NK-92 treated with Interleukin-12 subunit alpha and Interleukin-12 subunit beta, amount 100 ng/mL, for 24 hours (cell line): ENCODE measurements around the gene DEPP1.

Experiments used
- DNase-seq: peaks from one replicate; lab custom pipeline; 2025; lab: John Stamatoyannopoulos, UW

Gene DEPP1

GRCh38 chr10:44993922-44994751, 15.5 kb upstream of the DEPP1 start:
- DNase-seq, result no peak

- no peak for DNase-seq
Observed at GRCh38 chr10:44993226-44993921, 14.8 kb upstream of the DEPP1 start.

GRCh38 chr10:44992732-44993225, 14.2 kb upstream of the DEPP1 start:
- no peak for DNase-seq

- no peak for DNase-seq
Observed at GRCh38 chr10:44992070-44992731, 13.6 kb upstream of the DEPP1 start.

- no peak for DNase-seq
Observed at GRCh38 chr10:44991571-44991970, 13.0 kb upstream of the DEPP1 start.

GRCh38 chr10:44990965-44991364, 12.4 kb upstream of the DEPP1 start:
- DNase-seq, result no peak

- DNase-seq, result no peak
Observed at GRCh38 chr10:44990302-44990655, 11.7 kb upstream of the DEPP1 start.

- DNase-seq, result no peak
Observed at GRCh38 chr10:44989597-44990301, 11.1 kb upstream of the DEPP1 start.

- no peak for DNase-seq
Observed at GRCh38 chr10:44988957-44989585, 10.5 kb upstream of the DEPP1 start.

GRCh38 chr10:44986670-44987069, 8.1 kb upstream of the DEPP1 start:
- DNase-seq, result no peak

GRCh38 chr10:44986179-44986578, 7.6 kb upstream of the DEPP1 start:
- DNase-seq, result no peak

GRCh38 chr10:44985175-44985681, 6.6 kb upstream of the DEPP1 start:
- no peak for DNase-seq

GRCh38 chr10:44984671-44985101, 6.1 kb upstream of the DEPP1 start:
- no peak for DNase-seq

GRCh38 chr10:44983895-44984278, 5.3 kb upstream of the DEPP1 start:
- no peak for DNase-seq

- no peak for DNase-seq
Observed at GRCh38 chr10:44983066-44983894, 4.7 kb upstream of the DEPP1 start.

- no peak for DNase-seq
Observed at GRCh38 chr10:44982496-44982895, 3.9 kb upstream of the DEPP1 start.

- no peak for DNase-seq
Observed at GRCh38 chr10:44982114-44982460, 3.5 kb upstream of the DEPP1 start.

GRCh38 chr10:44981172-44982113, 2.8 kb upstream of the DEPP1 start:
- no peak for DNase-seq
